KBM-7 (cell line): ENCODE results near the gene OBSCN.

Source experiments
- DNase-seq: peaks from one replicate; pipeline ENCODE4 v3.0.0-alpha.2; 2015
- in situ Hi-C: fragments of 300-500 bp; cut with MboI; formaldehyde crosslinking; loops from 2 replicates; pipeline ENCODE4 v1.14.3; 2020; ENCODE audit warnings: low sequenced_read_pairs, low pct_unique_long_range_greater_than_20kb, mixed read lengths

The OBSCN gene

DNA sequence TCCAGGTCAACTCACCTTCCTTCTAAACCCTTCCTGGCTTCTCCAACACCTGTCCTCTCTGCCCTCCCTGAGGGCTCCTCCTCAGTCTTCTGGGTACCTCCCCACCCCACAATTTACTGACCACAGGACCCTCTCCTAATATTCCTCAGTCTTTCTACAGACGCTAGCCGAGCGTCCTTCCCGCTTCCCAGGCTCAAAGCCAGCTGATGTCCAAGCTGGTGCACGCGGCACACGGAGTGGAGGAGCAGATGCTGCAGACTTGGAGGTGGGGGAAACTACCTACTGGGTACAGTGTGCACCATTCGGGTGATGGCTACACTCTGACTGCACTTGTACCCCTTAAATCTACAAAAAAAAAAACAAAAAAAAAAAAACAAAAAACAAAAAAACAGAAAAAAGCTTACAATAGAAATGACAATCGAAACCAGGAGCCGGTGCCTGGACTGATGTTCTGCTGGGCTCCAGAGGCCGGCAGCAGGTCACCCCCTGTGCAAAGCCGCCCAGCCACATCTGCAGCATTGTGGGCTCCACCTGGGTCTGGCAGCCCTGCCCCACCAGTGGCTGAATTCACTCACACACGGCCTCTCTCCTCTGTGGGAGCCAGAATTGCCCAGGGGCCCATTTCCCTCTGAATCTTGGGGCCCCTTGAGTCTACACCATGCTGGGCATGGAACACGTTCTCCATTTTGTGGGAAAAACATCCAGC lies 191.8 kb downstream of the OBSCN start:
- no peak for DNase-seq
- in situ Hi-C loops = no loop called here

DNA sequence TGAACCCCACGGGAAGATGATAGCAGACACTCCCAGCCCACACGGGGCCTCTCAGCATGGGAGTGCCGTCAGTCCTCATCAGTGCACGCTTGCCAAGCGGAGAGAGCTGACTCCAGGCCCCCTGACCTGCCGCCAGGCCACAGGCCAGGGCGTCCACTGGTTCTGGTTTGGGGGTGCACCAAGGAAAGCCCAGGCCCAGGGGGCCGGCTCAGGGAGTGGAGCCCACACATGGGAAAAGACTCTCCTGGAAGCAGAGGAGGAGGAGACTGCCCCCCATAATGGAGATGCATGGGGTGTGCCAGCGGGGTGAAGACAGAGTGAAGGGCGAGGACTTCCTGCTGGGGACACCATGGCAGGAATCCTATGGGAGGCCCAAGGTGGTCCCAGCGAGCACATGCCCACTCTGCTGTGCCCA lies 192.4 kb downstream of the OBSCN start:
- in situ Hi-C loops = no loop called here

DNA sequence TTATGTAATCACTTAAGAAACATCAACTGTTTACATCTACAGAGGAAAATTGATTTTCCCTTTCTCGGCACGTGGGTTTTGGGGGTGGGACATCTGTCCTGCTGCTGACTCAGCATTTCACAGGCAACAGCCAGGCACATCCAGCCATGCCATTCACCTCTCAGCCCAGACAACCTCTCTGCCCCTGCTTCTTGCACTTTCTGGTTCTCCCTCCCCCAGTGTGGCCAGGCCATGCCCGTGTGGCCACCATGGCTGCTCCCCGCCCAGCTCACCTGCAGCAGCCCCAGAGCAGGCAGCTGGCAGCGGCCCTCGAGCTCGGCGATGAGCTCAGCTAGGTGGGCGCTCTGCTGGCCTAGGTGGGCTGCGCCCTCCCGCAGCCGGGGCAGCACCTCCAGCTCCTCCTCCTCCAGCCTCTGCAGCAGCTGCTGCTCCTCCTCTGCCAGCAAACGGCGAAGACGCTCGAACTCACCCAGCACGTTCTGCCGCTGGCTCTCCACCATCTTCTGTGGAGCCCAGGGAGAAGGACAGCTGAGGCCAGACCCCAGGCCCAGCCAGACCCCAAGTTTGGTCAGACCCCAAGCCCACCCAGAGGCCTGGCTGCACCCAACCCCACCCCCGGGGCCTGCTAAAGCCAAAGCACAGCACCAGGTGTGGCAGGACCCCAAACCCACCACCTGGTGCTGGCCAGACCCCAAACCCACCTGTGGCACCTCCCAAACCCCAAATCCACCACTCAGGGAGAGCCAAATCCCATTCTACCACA lies 193.0 kb downstream of the OBSCN start:
- DNase-seq = no peak
- in situ Hi-C loops = no loop called here

More for the DNA sequence above, 192.4 kb downstream of the OBSCN start:
- DNase-seq = no peak

DNA sequence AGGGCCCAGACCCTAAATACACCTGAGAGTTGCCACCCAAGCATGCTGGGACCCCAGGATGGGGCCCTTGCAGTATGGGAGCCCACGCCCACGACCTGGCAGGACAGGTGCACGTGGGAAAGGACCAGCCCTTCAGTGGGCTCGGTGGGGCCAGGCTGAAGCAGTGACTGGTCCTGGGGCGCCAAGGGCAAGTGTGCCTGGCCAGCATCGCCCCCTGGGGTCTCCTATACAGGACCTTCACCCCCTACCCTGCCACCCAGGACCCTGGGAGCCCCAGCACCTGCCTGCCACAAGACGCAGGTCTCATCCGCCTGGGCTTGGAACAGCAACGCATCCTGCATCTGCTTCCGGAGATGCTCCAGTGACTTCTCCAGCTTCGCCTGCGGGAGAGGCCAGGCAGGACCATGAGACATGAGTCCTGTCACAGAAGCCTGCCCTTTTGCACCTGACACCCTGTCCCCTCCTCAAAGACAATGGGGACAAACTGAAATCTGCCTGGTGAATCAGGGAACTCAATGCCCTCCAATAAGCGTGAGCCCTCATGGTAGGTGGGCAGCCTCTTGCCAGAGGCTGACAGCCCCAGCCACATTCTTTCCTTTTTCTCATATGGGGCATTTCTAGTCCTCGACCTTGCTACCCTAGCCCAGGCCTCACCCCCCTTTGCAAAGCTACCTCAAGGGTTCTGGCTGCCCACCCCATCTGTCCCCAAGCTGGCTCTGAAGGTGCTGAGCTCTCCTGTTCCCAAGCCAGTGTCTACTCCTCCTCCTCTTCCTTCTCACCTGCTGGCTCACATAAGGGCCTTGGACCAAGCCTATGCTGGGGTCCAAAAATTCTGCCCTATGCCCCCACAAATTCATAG lies 194.2 kb downstream of the OBSCN start:
- in situ Hi-C loops = no loop called here
- DNase-seq = no peak

DNA sequence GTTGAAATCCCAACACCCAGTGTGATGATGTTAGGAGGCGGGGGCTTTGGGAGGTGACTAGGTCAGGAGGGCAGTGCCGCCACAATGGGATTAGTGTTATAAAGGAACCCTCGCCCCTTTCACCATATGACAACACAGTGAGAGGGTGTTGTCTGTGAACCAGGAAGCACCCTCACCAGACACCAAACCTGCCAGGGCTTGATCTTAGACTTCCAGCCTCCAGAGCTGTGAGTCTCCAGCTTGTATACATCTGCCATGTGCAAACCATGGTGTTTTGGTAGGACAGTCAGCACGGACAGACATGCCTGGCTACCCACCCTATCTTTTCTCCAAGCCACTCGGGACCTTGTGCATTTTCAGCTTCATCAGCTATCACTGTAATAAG lies 194.8 kb downstream of the OBSCN start:
- DNase-seq = no peak
- in situ Hi-C loops = no loop called here

DNA sequence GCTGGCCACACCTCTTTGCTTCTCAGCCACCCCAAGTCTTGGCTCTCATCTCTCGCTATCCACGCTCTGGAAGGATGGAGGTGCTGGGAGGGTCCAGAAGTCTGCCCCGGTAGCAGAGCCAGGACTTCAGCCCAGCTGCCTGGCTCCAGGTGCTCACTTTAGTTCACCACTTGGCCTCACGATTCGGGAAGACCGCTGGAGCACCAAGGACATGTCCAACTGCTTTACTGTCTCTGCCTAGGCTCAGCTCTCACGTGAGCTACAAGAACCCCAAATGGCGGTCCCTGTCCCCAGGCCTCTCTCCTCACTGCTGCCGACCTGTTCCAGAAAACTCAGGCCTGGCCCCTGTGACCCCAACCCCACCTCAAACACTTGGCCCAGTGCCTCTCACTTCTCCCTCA lies 195.4 kb downstream of the OBSCN start:
- no peak for DNase-seq
- in situ Hi-C loops = no loop called here

DNA sequence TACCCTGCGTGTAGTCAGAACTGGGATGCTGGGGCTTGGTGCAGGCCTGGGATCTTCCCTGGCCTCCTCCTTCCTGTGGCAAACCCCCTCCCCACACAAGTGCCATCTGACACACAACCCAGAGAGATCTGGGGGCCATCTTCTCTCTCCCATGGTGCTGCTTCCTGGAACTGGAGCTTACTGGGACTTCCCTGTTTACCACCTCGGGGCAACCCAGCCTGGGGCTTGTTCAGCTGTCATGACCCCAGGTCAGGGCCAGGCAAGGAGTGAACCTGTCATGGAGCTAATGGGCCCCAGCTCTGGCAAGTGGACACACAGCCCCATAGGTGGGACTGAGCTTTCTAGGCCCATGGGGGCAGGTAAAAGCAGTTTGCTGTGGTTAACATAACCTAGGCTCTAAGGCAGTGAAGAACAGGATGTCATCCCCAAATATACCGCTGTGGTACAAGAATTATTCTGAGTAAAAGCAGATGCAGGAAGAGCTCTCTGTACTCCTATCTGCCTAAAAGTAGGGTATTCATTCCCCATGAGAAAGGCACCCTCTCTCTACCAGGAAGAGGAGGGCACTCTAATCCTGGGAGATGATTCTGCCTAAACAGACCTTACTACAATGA lies 196.4 kb downstream of the OBSCN start:
- in situ Hi-C loops = no loop called here
- DNase-seq = peak; percentile 24

DNA sequence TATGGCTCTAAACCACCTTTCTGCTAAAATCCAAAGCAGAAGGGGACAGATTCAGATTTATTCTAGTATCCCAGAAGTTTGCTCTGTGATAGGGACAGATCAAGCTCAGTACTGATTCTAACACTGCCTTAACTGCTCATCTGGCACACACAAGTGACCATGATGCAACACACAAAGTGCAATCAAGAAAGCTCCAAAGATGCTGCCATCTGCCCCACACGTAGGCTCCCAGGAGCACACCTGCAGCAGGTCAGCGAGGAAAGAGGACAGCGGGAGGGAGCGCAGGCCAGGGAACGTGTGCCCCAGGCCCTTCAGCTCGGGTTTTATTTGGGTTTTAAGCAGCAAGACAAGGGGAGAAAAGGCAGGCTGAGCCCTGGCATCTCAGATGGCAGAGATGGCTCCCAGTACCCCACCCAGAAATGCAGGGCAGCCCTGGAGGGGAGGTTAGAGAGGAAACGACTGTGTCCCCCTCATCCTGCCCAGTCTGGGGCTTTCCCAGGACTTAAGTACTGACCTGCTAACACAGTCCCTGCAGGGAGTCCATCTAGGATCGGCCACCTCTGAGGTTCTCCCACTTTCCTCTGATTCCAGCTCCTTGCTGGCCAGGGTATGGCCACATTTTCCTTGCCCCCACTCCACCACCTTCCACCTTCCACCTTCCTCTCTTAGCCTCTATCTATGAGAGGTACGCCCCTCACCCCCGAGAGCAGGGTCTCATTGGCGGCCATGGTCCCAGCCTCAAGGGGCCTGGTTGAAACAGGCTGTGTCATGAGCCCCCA lies 197.5 kb downstream of the OBSCN start:
- in situ Hi-C loops = no loop called here

DNA sequence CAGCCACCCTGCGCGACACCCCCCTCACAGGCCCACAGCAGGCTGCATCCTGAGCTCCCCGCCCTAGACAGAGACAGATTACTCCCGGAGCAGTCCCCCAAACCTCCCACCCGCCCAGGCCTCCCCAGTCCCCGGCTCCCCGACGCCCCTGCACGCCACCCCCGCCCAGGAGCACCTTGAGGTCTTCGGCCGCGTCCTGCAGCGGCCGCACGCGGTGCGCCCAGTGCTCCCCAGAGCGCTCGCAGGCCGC lies 198.1 kb downstream of the OBSCN start:
- no peak for DNase-seq
- in situ Hi-C loops = no loop called here

More for the DNA sequence above, 197.5 kb downstream of the OBSCN start:
- no peak for DNase-seq

DNA sequence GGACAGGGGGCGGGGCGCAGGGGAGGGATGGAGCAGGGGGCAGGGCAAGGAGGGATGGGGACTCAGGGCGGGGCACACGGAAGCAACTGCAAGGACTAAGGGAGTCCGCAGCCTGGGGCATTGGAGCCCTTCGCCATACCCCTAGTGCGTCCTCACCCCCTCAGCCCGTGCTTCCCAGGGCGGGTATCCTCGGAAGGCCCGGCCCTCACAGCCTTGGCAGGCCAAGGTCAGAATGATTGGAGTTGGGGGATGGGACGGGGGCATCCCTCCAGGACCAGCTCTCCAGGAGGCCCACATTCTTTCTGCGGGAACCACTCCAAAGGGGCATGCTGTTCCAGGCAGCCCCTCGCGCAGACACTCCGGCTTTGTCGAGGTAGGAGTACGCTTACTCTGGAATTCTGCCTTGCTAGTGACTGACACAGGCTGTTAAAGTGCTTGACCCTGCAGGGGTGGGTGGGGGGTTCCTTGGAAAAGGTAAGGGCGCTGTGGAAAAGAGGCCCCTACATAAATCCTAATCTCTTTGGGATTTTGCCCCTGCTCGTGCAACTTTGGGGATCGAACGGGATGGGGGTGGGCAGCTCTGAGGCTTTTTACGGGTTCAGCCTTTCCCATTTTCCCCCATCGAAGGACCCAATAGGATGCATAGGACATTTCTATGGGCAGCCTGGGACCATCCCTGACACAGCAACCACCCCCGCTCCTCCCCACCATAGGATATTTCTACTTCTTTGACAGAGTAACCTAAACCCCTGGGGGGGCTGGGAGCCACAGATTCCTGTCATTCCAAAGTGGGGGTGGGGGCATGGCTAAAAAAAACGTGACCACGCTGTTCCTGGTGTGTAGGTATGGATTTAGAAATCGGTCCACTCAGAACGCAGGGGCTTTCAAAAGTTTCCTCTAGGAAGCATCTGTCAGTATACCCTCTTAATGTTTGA lies 199.5 kb downstream of the OBSCN start:
- DNase-seq = no peak

DNA sequence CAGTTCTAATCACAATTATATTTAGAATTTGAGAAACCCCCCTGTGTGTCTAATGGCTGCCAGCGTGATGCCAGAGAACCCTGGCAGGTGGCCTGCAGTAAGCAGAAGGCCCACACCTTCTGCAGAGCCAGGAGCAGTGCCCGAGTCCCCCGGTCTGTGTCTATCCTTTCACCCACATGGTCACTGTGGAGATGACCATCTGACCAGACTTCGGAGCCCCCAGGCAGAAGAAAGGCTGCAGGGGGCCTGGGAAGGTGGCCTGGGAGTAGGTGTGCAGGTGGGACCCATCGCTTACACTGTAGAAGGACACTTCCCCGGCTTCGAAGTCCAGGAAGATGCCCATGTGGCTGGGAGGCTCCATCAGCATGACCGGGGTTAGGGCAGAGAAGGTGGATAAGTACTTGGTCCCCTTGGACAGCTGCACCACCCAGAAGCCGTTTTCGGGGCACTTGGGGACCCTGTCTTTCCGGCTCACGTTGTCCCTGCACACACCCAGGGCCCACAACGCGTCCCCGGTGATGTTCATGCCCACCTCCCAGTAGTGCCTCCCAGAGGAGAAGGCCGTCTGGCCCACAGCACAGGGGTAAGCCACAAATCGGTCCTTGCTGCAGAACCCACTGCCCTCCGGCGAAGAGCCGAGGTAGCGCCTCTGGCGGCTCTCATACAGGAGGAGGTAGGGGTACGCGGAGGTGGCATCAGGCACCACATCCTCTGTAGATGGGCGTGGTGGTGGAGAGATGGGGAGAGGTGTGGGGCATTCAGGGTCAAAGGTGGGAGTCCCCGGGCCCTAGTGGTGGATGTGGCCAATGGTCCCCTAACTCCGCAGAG lies 200.4 kb downstream of the OBSCN start:
- no peak for DNase-seq
- in situ Hi-C loops = no loop called here

More for the DNA sequence above, 199.5 kb downstream of the OBSCN start:
- in situ Hi-C loops = no loop called here

DNA sequence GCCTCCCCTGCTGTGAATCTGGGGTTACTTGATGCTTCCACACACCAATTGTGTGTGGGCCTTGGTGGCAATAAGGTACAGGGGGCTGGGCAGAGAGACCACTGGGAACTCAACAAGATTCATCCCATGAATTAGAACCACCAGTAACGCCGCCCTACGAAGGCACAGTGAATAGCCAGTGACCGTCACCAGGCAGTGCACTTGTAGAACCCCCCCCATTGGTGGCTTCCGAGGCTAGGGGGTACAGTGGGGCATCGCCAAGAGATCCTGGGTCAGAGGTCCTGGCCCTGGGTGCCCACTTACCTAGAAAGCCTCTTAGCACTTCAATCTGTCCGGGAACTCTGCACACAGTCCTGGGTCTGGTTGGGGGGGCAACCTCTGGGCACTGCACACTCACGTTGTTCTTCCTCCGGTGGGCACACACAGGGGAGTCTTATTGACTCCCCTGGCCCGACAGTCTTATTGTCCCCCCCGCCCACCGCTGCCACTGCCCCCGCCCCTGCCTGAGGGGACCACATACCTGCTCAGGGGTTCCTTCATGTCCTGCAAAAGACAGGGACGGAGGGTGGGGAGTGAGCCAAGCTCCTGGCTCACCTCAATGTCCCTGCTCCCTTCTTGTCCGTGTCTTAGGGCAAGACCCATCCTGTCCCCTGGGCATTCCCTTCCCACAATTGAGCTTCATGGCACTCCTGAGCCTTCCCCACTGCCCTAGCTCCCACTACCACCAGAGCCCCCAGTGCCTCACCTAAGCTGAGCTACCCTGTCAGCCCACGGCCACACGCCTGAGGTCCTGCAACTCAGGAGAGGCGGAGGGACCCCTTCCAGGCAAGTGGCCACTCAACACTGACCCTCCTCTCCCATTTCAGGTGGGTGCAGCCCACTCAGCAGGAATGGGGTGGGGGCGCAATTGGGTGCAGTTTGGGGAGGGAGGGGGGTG lies 201.3 kb downstream of the OBSCN start:
- no peak for DNase-seq
- in situ Hi-C loops = no loop called here

DNA sequence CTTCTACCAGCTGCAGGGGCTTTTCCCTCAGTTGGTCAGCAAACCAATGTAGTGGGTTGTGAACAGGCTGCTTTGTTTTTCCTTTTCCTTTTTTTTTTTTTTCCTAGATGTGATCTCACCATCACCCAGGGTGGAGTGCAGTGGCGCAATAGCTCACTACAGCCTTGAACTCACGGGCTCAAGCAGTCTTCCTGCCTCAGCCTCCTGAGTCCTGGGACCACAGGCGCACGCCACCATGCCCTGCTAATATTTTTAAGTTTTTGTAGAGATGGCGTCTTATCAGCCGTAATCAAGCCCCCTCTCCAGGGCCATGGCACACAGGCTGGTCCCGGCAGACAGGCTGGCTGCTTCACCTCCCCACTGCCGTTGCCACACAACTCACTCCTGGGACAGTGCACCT lies 202.2 kb downstream of the OBSCN start:
- in situ Hi-C loops = no loop called here
- DNase-seq = no peak

DNA sequence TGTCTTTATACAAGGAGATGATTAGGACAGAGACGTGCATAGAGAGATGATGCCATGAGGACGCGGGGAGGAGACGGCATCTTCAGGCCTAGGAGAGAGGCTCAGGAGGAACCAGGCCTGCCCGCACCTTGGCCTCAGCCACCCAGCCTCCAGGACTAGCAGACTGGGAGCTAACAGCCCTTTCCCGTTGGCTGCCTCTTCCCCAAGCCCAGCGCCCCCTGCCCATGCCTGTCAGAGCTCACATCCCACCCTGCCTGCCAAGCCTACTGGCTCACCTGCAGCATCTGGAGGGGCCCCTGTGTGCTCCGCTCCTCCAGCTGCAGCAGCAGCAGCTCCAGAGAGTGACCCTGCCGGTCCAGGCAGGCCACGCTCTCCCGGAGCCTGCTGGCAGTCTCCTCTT lies 202.8 kb downstream of the OBSCN start:
- in situ Hi-C loops = no loop called here
- DNase-seq = no peak

DNA sequence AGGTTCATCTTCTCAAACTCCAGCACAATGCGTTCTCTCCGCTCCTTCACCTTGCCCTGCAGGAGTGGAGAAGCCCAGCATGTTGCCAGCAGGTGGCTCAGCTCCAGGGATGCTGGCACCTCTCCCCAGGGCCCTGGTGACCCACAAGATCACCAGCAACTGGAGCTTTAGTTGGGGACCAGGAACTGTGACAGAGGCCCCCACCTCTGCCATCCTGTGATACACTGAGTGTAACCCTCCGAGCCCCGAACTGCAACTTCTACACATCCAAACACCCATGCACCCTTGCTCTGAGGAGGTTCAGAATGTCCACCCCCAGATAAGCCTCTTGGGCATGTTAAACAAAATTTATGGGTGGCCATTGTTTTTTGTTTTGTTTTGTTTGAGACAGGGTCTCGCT lies 203.3 kb downstream of the OBSCN start:
- in situ Hi-C loops = no loop called here
- no peak for DNase-seq
